Caki2 (cell line): ENCODE data around the gene AMACR. TPM values are rescaled to one million over a fixed set of nuclear protein-coding genes. Genes with fewer than 3 reads are reported as not detected.
"Not testable (repeated sequence)": the region's sequence is repeated elsewhere in the genome, so short reads cannot be mapped to it uniquely, and the experiment has no call there.

Source experiments
- DNase-seq: peaks from one replicate; pipeline ENCODE4 v3.0.0-alpha.2; 2015; ENCODE audit warnings: low read depth
- in situ Hi-C: cut with HindIII; loops from 2 replicates; pipeline ENCODE4 v1.10.0; 2016; ENCODE audit warnings: low sequenced_read_pairs, low pct_unique_long_range_greater_than_20kb, mixed read lengths
- total RNA-seq: library from RNA; depleted of rRNA; stranded (reverse); fragments of >200 nt; shearing (Covaris generic); gene quantifications from 2 replicates; pipeline ENCODE4 v1.2.3, GENCODE V29; 2014; ENCODE audit warnings: low replicate concordance

AMACR gene
- total RNA-seq, 1 experiment from 2014 or later, result 27.2 TPM

GRCh38 chr5:33985447-33985846 lies 22.4 kb downstream of the AMACR start:
- no peak for DNase-seq
- in situ Hi-C loops, result no loop called here

DNA sequence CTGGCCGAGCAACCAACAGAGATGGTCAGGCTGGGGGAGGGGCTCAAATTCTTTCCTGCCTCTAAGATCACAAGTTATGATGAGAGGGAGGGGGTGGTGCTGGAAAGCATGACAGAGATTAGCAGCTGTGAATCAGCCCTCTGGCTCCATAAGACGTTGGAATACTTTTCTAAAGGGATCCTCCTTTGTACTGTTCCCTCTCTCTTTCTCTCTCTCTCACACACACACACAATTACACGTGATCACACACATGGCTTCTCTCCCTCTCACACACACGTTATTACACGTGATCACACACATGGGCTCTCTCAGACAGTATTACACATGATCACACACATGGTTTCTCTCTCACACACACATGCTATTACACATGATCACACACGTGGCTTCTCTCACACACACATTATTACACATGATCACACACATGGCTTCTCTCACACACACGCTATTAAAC lies 23.2 kb downstream of the AMACR start, which contains the start of gene SLC45A2:
Gene SLC45A2, minus strand, starts transcription at position 23 of the 454 bp plus-strand sequence. CDS start 110 bp downstream, outside the sequence.
- in situ Hi-C loops, result no loop called here

GRCh38 chr5:33984178-33984577 lies 23.7 kb downstream of the AMACR start:
- DNase-seq, result no peak
- in situ Hi-C loops, result no loop called here

More for the DNA sequence above, 23.2 kb downstream of the AMACR start, which contains the start of gene SLC45A2:
- DNase-seq, result no peak

GRCh38 chr5:33981408-33982162 lies 26.3 kb downstream of the AMACR start:
- in situ Hi-C loops, result no loop called here
- DNase-seq, result no peak

DNA sequence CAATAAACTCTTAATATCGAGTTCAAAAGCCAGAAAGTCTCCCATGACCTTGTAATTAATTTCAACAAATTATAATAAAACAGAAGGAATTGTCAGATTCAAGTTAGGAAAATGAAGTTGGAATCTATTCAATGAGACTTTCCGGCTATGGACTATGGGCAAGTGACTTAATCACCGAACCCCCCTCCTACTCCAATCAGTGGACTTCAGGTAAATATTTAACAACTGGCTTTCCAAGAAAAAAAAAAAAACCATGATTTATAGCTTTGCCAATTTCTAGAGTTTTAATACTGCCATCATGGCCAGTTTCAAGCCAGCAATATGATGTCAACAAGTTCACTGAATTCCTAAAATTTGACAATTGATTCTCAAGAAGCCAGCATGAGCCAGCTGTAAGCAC lies 27.8 kb downstream of the AMACR start:
- no peak for DNase-seq
- in situ Hi-C loops, result no loop called here

DNA sequence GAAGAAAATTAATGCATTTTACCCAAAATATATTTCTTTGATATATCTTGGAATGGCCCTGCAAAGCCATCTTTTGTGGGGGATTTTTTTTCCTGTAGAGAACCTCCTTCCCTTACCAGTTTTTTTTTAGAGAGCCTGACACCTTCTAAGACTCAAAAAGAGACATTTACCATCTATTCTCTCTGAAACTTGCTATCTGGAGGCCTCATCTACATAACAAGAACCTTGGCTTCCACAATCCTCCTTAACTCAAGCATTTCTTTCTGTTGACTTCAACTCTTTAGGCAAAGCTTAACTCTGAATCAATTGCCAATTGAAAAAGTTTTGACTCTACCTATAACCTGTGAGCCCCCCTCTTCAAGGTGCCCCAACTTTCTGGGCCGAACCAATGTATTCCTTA lies 29.5 kb downstream of the AMACR start:
- in situ Hi-C loops, result no loop called here
- DNase-seq, result no peak

- DNase-seq, result no peak
- in situ Hi-C loops, result no loop called here
Observed at GRCh38 chr5:33976307-33976706, 31.5 kb downstream of the AMACR start.

GRCh38 chr5:33975852-33976251 lies 32.0 kb downstream of the AMACR start:
- no peak for DNase-seq

DNA sequence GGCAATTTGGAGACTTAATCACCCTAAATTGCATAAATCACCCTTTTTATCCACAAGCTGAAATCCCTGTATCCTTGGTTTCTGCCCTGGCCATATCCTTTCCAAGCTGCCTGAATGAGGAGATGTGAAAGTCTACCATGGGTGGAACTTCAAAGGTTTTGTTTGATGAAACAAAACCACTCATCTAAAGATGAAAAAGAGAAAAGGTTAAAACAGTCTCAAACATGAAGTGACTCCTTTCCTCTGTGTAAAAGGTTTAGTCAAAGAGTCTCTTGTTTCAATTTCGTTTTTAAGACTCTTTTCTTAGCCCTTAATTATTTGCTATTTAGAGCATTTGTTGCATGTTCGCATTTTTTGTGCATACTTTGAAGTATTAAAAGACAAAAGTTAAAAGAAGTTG lies 34.6 kb downstream of the AMACR start:
- DNase-seq, result no peak
- in situ Hi-C loops, result no loop called here

More at GRCh38 chr5:33975852-33976251, 32.0 kb downstream of the AMACR start:
- in situ Hi-C loops, result no loop called here

DNA sequence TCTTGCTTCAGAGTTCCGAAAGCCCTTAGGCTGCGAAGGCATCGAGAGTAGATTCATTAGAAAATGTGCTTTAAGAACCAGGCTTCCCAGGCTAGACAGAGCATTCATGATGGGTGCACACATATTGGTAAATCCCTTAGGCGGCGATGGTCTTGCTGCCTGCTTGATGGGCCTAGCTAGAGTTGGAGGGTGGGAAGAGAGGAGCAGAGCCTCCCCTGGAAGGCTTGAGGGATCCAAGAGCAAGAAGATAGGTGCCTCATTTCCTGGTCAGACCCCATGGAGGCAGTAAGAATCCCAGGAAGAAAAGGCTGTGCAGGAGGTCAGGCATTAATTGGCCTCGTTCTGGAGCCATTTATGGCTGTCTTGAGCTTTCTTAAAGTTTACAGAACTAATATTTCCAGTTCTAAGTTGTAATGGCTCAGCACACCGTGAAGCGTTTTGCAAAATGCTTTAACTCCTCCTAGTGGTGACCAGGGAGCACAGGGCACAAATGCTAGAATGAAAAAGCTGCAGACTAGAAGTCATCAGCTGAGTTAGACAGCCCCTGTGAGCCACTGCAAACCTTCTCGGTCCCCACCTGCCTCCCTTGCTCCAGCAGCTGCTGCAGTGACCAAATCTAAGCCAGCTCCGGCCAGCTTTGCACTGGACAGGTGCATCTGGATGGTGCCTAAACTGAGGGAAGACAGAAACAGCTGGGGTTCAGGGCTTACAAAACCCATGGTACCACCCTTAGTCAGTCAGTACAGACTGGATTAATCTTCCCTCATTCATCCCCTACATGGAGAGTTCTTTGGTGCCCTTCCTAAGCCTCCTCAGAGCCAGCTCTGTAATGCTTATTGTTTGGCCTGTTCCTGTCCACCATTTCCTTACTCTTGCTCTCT lies 38.0 kb downstream of the AMACR start:
- in situ Hi-C loops, result no loop called here

GRCh38 chr5:33968211-33969005 lies 39.4 kb downstream of the AMACR start:
- in situ Hi-C loops, result no loop called here
- DNase-seq, result no peak

More for the DNA sequence above, 38.0 kb downstream of the AMACR start:
- DNase-seq, result no peak

- in situ Hi-C loops, result no loop called here
- DNase-seq, result no peak
Observed at GRCh38 chr5:33966805-33967204, 41.0 kb downstream of the AMACR start.

- in situ Hi-C loops, result no loop called here
- DNase-seq, result no peak
Observed at GRCh38 chr5:33964132-33964700, 43.6 kb downstream of the AMACR start.

DNA sequence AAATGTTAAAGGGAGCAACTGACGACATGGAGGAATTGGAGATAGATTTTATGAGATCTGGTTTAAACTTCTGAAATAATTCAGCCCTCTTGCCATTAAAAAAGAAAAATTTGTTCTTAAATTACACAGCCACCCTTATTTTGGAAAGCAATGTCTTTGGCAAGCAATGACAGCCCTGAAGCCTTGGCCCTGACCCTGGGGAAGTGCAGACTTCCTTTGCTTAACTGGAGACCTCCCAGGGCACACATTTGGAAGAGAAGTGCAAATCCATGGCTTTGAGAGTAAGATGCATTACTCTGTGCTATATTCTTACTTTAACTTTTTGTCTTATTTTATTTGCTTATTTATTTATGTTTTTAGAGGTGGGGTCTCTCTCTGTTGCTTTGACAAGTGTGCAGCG lies 49.7 kb downstream of the AMACR start:
- in situ Hi-C loops, result no loop called here
- no peak for DNase-seq

DNA sequence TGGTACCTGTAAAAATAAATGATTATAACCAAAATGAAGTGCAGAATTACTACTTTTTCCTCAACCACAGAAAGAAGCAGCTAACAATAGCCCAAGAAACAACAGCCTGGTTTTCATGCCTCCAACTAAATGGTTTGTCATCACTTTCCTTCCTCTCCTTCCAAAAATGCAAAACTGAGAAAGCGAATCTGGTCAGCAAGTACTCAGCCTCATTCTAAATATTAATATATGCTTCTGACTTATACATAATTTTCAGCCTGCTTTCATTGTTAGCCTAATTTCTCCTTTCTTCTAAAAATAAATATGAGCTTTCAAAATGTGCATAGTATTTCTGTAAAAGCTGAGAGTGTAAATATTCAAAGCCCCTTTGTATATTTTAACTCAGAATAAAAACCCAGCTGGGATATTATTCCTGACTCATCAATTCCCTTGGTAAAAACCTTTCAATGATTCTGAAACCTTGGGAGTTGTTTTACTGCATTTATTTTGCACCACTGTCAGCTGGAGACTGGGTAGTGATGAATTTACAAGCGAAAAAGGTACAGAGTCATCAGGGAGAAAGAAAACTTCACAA lies 50.2 kb downstream of the AMACR start:
- in situ Hi-C loops, result no loop called here
- no peak for DNase-seq

GRCh38 chr5:33952175-33952574 lies 55.7 kb downstream of the AMACR start:
- DNase-seq, in situ Hi-C loops: not testable (repeated sequence)

DNA sequence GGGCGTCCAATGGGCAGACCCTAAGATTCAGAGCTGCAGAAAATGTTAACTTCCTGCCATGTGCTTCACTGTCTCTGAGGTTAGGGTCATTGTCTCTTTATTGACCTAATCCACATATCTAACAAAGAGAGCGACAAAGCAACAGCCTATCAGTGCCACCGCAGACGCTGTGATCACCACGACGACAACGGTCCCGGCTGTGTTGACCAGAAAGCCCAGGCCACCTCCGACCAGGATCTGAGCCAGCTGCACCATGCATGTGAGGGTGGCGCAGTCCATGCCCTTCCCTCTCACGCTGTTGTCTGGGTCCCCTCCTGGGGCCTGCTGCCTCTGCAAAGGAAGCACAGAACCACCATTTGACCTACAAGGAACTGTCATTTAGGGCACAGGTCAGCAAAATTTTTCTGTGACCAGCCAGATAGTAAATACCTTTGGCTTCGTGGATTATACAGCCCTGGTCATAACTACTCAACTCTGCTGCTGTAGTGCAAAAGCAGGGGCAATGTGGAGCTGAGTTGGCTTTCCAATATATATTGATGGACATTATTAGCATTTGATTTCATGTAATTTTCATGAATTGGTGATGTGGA lies 63.2 kb downstream of the AMACR start:
- no peak for DNase-seq
- in situ Hi-C loops, result no loop called here
